Hematopoietic multipotent progenitor cell treated with erythropoietin and hydrocortisone succinate and interleukin-3 and kit ligand, for 8 days (in vitro differentiated cells): ENCODE measurements around the gene C6orf120.
A peak's percentile ranks its signal among the peaks of the same experiment; 100 is the strongest.

Experiments used
- DNase-seq: peaks from one replicate; pipeline ENCODE4 v3.0.0-alpha.2; 2015

Gene C6orf120

GRCh38 chr6:169701954-169702839, at the start of gene C6orf120, which contains the start of gene WDR27:
Gene C6orf120 (plus strand): TSS chr6:169702126. CDS start chr6:169702460, 334 bp downstream.
Gene WDR27 (minus strand): TSS chr6:169702029. CDS start chr6:169689005, 13,024 bp downstream.
- peak; percentile 97 for DNase-seq

GRCh38 chr6:169652896-169653295, 49.0 kb upstream of the C6orf120 start:
- DNase-seq, result no peak

- DNase-seq, result no peak
Observed at GRCh38 chr6:169653691-169654090, 48.2 kb upstream of the C6orf120 start.

GRCh38 chr6:169654598-169655391, 47.1 kb upstream of the C6orf120 start:
- DNase-seq, result peak; percentile 29

GRCh38 chr6:169656546-169657283, 45.2 kb upstream of the C6orf120 start:
- DNase-seq, result no peak

- DNase-seq, result no peak
Observed at GRCh38 chr6:169657284-169657610, 44.7 kb upstream of the C6orf120 start.

- DNase-seq, result no peak
Observed at GRCh38 chr6:169659820-169660610, 41.9 kb upstream of the C6orf120 start.

GRCh38 chr6:169660751-169661390, 41.1 kb upstream of the C6orf120 start:
- no peak for DNase-seq

- DNase-seq, result no peak
Observed at GRCh38 chr6:169661391-169661756, 40.6 kb upstream of the C6orf120 start.

- DNase-seq, result no peak
Observed at GRCh38 chr6:169663468-169663867, 38.5 kb upstream of the C6orf120 start.

GRCh38 chr6:169664227-169664626, 37.7 kb upstream of the C6orf120 start:
- no peak for DNase-seq

- no peak for DNase-seq
Observed at GRCh38 chr6:169665289-169665688, 36.6 kb upstream of the C6orf120 start.

- DNase-seq, result no peak
Observed at GRCh38 chr6:169666441-169666840, 35.5 kb upstream of the C6orf120 start.

GRCh38 chr6:169667716-169668115, 34.2 kb upstream of the C6orf120 start:
- no peak for DNase-seq

- DNase-seq, result no peak
Observed at GRCh38 chr6:169668203-169668847, 33.6 kb upstream of the C6orf120 start.

- DNase-seq, result no peak
Observed at GRCh38 chr6:169669147-169669546, 32.8 kb upstream of the C6orf120 start.

- DNase-seq, result no peak
Observed at GRCh38 chr6:169669889-169670288, 32.0 kb upstream of the C6orf120 start.

GRCh38 chr6:169671563-169671962, 30.4 kb upstream of the C6orf120 start:
- no peak for DNase-seq

GRCh38 chr6:169675011-169675410, 26.9 kb upstream of the C6orf120 start:
- no peak for DNase-seq

- DNase-seq, result no peak
Observed at GRCh38 chr6:169677096-169677495, 24.8 kb upstream of the C6orf120 start.

- no peak for DNase-seq
Observed at GRCh38 chr6:169678342-169678741, 23.6 kb upstream of the C6orf120 start.
